ENCODE measurements around the gene CTNND2. TPM values are rescaled to one million over a fixed set of nuclear protein-coding genes. Genes with fewer than 3 reads are reported as not detected.
A peak's percentile ranks its signal among the peaks of the same experiment; 100 is the strongest.

The CTNND2 gene
- total RNA-seq, 1 donor from 2014 or later: 143 TPM

GRCh38 chr5:10987925-10988504 is 916.2 kb downstream of the CTNND2 start:
- peak; percentile 97 for TF ChIP-seq CTCF (IDR thresholded peaks at IDR 0.05; ENCODE audit: unreplicated experiment)
- H3K27ac Mint-ChIP-seq: no peak overlapping the region
- DNase-seq (ENCODE audit: low spot score, unreplicated experiment): peak; percentile 84
- no peaks in the 10 kb centered on the region for H3K27me3 Mint-ChIP-seq
- H3K4me1 Mint-ChIP-seq (ENCODE audit: low read depth): peaks cover 10% of the 10 kb centered on the region
- no peaks in the 10 kb centered on the region for H3K9me3 Mint-ChIP-seq (ENCODE audit: low read depth)
- H3K4me3 Mint-ChIP-seq (ENCODE audit: low read depth): no peak overlapping the region
- H3K36me3 Mint-ChIP-seq (ENCODE audit: insufficient read depth): peaks cover 25% of the 10 kb centered on the region

GRCh38 chr5:10987276-10987924 is 916.8 kb downstream of the CTNND2 start:
- DNase-seq (ENCODE audit: low spot score, unreplicated experiment): no peak
- no peak overlapping the region for H3K4me3 Mint-ChIP-seq (ENCODE audit: low read depth)

DNA sequence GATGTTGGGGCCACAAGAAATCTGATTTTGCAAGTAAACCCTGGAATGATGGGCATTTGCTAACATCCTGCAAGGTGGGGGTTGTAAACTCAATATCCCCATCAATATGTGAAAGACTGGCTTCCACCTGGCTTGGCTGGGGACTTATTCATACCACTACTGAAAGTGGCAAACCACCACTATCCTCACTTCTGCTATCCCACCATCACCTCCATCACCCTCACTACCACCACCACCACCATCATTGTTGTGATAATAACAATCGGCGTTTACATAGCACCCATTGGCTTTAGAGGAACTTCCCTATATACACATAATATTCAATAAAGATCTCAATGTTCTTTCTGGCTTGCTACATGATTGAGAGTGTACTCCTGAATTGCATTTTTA is 918.5 kb downstream of the CTNND2 start:
- peaks cover 13% of the 10 kb centered on the region for H3K4me1 Mint-ChIP-seq (ENCODE audit: low read depth)
- no peak overlapping the region for H3K4me3 Mint-ChIP-seq (ENCODE audit: low read depth)
- no peaks in the 10 kb centered on the region for H3K9me3 Mint-ChIP-seq (ENCODE audit: low read depth)
- H3K27ac Mint-ChIP-seq: no peak overlapping the region
- no peak for DNase-seq (ENCODE audit: low spot score, unreplicated experiment)
- H3K36me3 Mint-ChIP-seq (ENCODE audit: insufficient read depth): peaks cover 17% of the 10 kb centered on the region
- H3K27me3 Mint-ChIP-seq: no peaks in the 10 kb centered on the region
- TF ChIP-seq CTCF (IDR thresholded peaks at IDR 0.05; ENCODE audit: unreplicated experiment): no peak

More at GRCh38 chr5:10987276-10987924, 916.8 kb downstream of the CTNND2 start:
- Mint-ChIP-seq H3K27ac (no peak overlapping the region), H3K27me3 (no peaks in the 10 kb centered on the region), H3K36me3 (ENCODE audit: insufficient read depth) (peaks cover 23% of the 10 kb centered on the region), H3K9me3 (ENCODE audit: low read depth) (no peaks in the 10 kb centered on the region), H3K4me1 (ENCODE audit: low read depth) (peaks cover 13% of the 10 kb centered on the region)
- TF ChIP-seq CTCF (IDR thresholded peaks at IDR 0.05; ENCODE audit: unreplicated experiment): no peak

GRCh38 chr5:10985091-10985720 is 919.0 kb downstream of the CTNND2 start:
- H3K27ac Mint-ChIP-seq: no peak overlapping the region
- peaks cover 21% of the 10 kb centered on the region for H3K36me3 Mint-ChIP-seq (ENCODE audit: insufficient read depth)
- no peak for TF ChIP-seq CTCF (IDR thresholded peaks at IDR 0.05; ENCODE audit: unreplicated experiment)
- H3K4me3 Mint-ChIP-seq (ENCODE audit: low read depth): no peak overlapping the region
- no peaks in the 10 kb centered on the region for H3K9me3 Mint-ChIP-seq (ENCODE audit: low read depth)
- H3K27me3 Mint-ChIP-seq: no peaks in the 10 kb centered on the region
- DNase-seq (ENCODE audit: low spot score, unreplicated experiment): no peak
- peaks cover 13% of the 10 kb centered on the region for H3K4me1 Mint-ChIP-seq (ENCODE audit: low read depth)

DNA sequence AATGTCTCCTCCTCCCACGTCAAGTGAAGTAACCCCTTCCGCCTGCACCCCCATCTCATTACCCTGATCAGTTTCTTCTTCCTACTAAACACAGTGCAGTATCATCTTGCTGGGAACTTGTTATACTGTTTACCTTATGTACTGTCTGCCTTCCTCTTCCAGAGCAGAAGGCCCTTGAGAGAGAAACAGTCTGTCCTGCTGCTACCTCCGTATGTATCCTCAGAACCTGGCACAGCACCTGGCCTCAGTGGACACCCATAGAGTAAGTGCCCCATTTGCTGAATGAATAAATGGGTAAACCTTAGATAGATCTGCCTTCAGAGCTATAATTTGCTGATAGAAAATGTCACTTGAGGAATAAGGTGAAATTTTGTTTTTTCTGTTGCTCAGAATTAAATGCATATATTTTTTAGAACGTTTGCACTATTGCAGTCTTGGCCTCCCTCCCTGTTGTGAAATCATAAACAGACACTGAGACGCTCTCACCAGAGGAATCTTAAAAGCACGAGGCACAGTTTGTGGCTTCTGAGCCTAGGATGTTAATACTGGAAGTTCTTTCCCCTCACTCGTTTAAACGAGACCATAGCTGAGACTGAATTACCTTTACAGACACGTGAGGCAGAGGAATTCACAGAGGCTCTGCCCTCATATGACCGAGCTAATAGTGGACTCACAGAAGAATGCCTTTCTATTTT is 920.1 kb downstream of the CTNND2 start:
- no peak for TF ChIP-seq CTCF (IDR thresholded peaks at IDR 0.05; ENCODE audit: unreplicated experiment)
- peak overlapping the region; percentile 8 for H3K27ac Mint-ChIP-seq
- no peak for DNase-seq (ENCODE audit: low spot score, unreplicated experiment)
- no peaks in the 10 kb centered on the region for H3K27me3 Mint-ChIP-seq
- H3K36me3 Mint-ChIP-seq (ENCODE audit: insufficient read depth): peaks cover 27% of the 10 kb centered on the region
- H3K9me3 Mint-ChIP-seq (ENCODE audit: low read depth): no peaks in the 10 kb centered on the region
- H3K4me3 Mint-ChIP-seq (ENCODE audit: low read depth): no peak overlapping the region
- peaks cover 16% of the 10 kb centered on the region for H3K4me1 Mint-ChIP-seq (ENCODE audit: low read depth)

Data from progenitor cell of endocrine pancreas (in vitro differentiated cells).